Fibroblast of lung (primary cell): ENCODE results near the gene EDDM3A. TPM values are rescaled to one million over a fixed set of nuclear protein-coding genes. Genes with fewer than 3 reads are reported as not detected.

Source experiments
- DNase-seq, 2 donors: peaks; one replicate each; pipeline versions ENCODE4 v3.0.0 to v3.0.0-alpha.2; 2010; ENCODE audit warnings: low read depth in 2 of 2
- H2AFZ ChIP-seq: 2 replicates; pipeline ENCODE4 v1.5.1; 2012; ENCODE audit warnings: low read length, control low read depth, inconsistent platforms
- H3K27ac ChIP-seq: 2 replicates; pipeline ENCODE4 v1.5.1; 2011; ENCODE audit warnings: low read length, control low read depth; ENCODE audit not compliant: insufficient read depth
- H3K27me3 ChIP-seq: 2 replicates; pipeline ENCODE4 v1.5.1; 2011; ENCODE audit warnings: mild to moderate bottlenecking, low read length; ENCODE audit not compliant: control insufficient read depth, insufficient read depth
- H3K36me3 ChIP-seq: 2 replicates; pipeline ENCODE4 v1.5.1; 2011; ENCODE audit warnings: low read length; ENCODE audit not compliant: control insufficient read depth, insufficient read depth
- H3K4me1 ChIP-seq: 2 replicates; pipeline ENCODE4 v1.5.1; 2011; ENCODE audit warnings: low read length; ENCODE audit not compliant: control insufficient read depth, insufficient read depth; ENCODE audit errors: extremely low read depth
- H3K4me2 ChIP-seq: 2 replicates; pipeline ENCODE4 v1.5.1; 2011; ENCODE audit warnings: low read length, control low read depth; ENCODE audit not compliant: insufficient read depth; ENCODE audit errors: extremely low read depth
- H3K4me3 ChIP-seq, 4 experiments: fragments of 200-600 bp in 1 of 4; sonication (generic) in 1 of 4; replicated peaks in 1 of 4; 2 replicates each; pipeline ENCODE4 v1.5.1; 2011 to 2016; ENCODE audit warnings: low read length in 4 of 4, low read depth in 3 of 4, mild to moderate bottlenecking in 3 of 4, control low read depth in 2 of 4, inconsistent platforms in 1 of 4, mixed read lengths in 1 of 4; ENCODE audit not compliant: insufficient read depth in 1 of 4; ENCODE audit errors: control extremely low read depth in 1 of 4
- H3K79me2 ChIP-seq: 2 replicates; pipeline ENCODE4 v1.5.1; 2012; ENCODE audit warnings: mild to moderate bottlenecking, low read length, inconsistent platforms; ENCODE audit not compliant: control insufficient read depth, insufficient read depth
- H3K9ac ChIP-seq: 2 replicates; pipeline ENCODE4 v1.5.1; 2011; ENCODE audit warnings: mild to moderate bottlenecking, low read length, control low read depth; ENCODE audit not compliant: insufficient read depth
- H3K9me3 ChIP-seq: 2 replicates; pipeline ENCODE4 v1.5.1; 2012; ENCODE audit warnings: low read depth, low read length; ENCODE audit not compliant: control insufficient read depth, insufficient read depth
- H4K20me1 ChIP-seq: 2 replicates; pipeline ENCODE4 v1.5.1; 2011; ENCODE audit warnings: low read length; ENCODE audit not compliant: control insufficient read depth, insufficient read depth; ENCODE audit errors: extremely low read depth
- CTCF ChIP-seq, 2 donors: IDR thresholded peaks in 1 of 2; conservative IDR thresholded peaks in 1 of 2; 1 replicate in 1 of 2; 2 replicates in 1 of 2; pipeline ENCODE4 v1.5.1; 2011 to 2012; ENCODE audit warnings: low read length in 2 of 2, control low read depth in 1 of 2, inconsistent platforms in 1 of 2, low read depth in 1 of 2, mild to moderate bottlenecking in 1 of 2
- EZH2 ChIP-seq: IDR thresholded peaks from 2 replicates; pipeline ENCODE4 v1.5.1; 2012; ENCODE audit warnings: low read length, control low read depth, mild to moderate bottlenecking; ENCODE audit errors: missing control alignments
- polyA plus RNA-seq, 2 donors: library from polyadenylated mRNA; depleted of rRNA in 1 of 2; stranded (reverse) in 1 of 2; unstranded in 1 of 2; fragments of >200 nt; gene quantifications; 2 replicates each; pipeline ENCODE4 v1.2.1, GENCODE V29; 2011 to 2012; ENCODE audit warnings: missing spikeins in 1 of 2
- total RNA-seq: library from RNA; depleted of rRNA; stranded (reverse); fragments of >200 nt; gene quantifications from 2 replicates; pipeline ENCODE4 v1.2.1, GENCODE V29; 2014

EDDM3A gene
- total and polyA plus RNA-seq, 2 donors (not counting 1 experiment from before 2014, with no cell fraction given) = not detected

GRCh38 chr14:20748439-20748838 is 2.8 kb downstream of the EDDM3A start:
- TF ChIP-seq EZH2 = no peak
- TF ChIP-seq CTCF (conservative IDR thresholded peaks at IDR 0.05 in 1 of 2, IDR thresholded peaks at IDR 0.05 in 1 of 2; ENCODE audit: low read depth in 1 of 2, low read length in 2 of 2) = no peak
- H3K36me3 ChIP-seq = no peaks in the 10 kb centered on the region
- no peak for DNase-seq
- no peaks in the 10 kb centered on the region for H3K9me3 ChIP-seq
- no peaks in the 10 kb centered on the region for H3K4me1 ChIP-seq
- H3K4me2 ChIP-seq = no peak overlapping the region
- H3K9ac ChIP-seq = no peak overlapping the region
- H4K20me1 ChIP-seq = no peaks in the 10 kb centered on the region
- H3K79me2 ChIP-seq = no peaks in the 10 kb centered on the region
- H3K27me3 ChIP-seq = no peaks in the 10 kb centered on the region
- H3K27ac ChIP-seq = no peak overlapping the region
- H3K4me3 ChIP-seq = no peak overlapping the region
- no peak overlapping the region for H2AFZ ChIP-seq

GRCh38 chr14:20750194-20750593 is 4.5 kb downstream of the EDDM3A start:
- H3K27ac ChIP-seq = no peak overlapping the region
- H3K9ac ChIP-seq = no peak overlapping the region
- H4K20me1 ChIP-seq = no peaks in the 10 kb centered on the region
- no peak for DNase-seq
- TF ChIP-seq EZH2 = no peak
- TF ChIP-seq CTCF (conservative IDR thresholded peaks at IDR 0.05 in 1 of 2, IDR thresholded peaks at IDR 0.05 in 1 of 2; ENCODE audit: low read depth in 1 of 2, low read length in 2 of 2) = no peak
- no peaks in the 10 kb centered on the region for H3K79me2 ChIP-seq
- H3K27me3 ChIP-seq = no peaks in the 10 kb centered on the region
- H3K36me3 ChIP-seq = no peaks in the 10 kb centered on the region
- no peak overlapping the region for H3K4me3 ChIP-seq
- H3K9me3 ChIP-seq = no peaks in the 10 kb centered on the region
- no peak overlapping the region for H3K4me2 ChIP-seq
- no peak overlapping the region for H2AFZ ChIP-seq
- no peaks in the 10 kb centered on the region for H3K4me1 ChIP-seq

- no peak overlapping the region for H3K27ac ChIP-seq
- H2AFZ ChIP-seq = no peak overlapping the region
- DNase-seq = no peak
- TF ChIP-seq CTCF (conservative IDR thresholded peaks at IDR 0.05 in 1 of 2, IDR thresholded peaks at IDR 0.05 in 1 of 2; ENCODE audit: low read depth in 1 of 2, low read length in 2 of 2) (no peak), EZH2 (no peak)
- H3K9me3 ChIP-seq = no peaks in the 10 kb centered on the region
- H3K4me1 ChIP-seq = no peaks in the 10 kb centered on the region
- H3K27me3 ChIP-seq = no peaks in the 10 kb centered on the region
- H3K36me3 ChIP-seq = no peaks in the 10 kb centered on the region
- no peak overlapping the region for H3K4me2 ChIP-seq
- no peak overlapping the region for H3K4me3 ChIP-seq
- no peak overlapping the region for H3K9ac ChIP-seq
- no peaks in the 10 kb centered on the region for H4K20me1 ChIP-seq
- H3K79me2 ChIP-seq = no peaks in the 10 kb centered on the region
Measured at GRCh38 chr14:20751963-20752562, 6.4 kb downstream of the EDDM3A start.
